COR-L47 (cell line): ENCODE results near the gene MAPKAPK3.

ENCODE experiments used
- DNase-seq: peaks from one replicate; lab custom pipeline; 2025; lab: John Stamatoyannopoulos, UW

MAPKAPK3 gene

GRCh38 chr3:50609071-50609762 is 7.7 kb upstream of the MAPKAPK3 start:
- no peak for DNase-seq

- no peak for DNase-seq
Observed at GRCh38 chr3:50609763-50610085, 7.2 kb upstream of the MAPKAPK3 start.

GRCh38 chr3:50610181-50610971 is 6.6 kb upstream of the MAPKAPK3 start:
- DNase-seq, result no peak

- no peak for DNase-seq
Observed at GRCh38 chr3:50610992-50611463, 5.9 kb upstream of the MAPKAPK3 start.

GRCh38 chr3:50611464-50612233 is 5.3 kb upstream of the MAPKAPK3 start, which contains the start of gene CISH:
Gene CISH, minus strand, starts transcription at chr3:50611774. Its CDS starts 124 bp downstream, at chr3:50611650.
- DNase-seq, result peak; percentile 65

GRCh38 chr3:50612234-50612882 is 4.6 kb upstream of the MAPKAPK3 start:
- DNase-seq, result no peak

GRCh38 chr3:50612970-50613846 is 3.7 kb upstream of the MAPKAPK3 start:
- DNase-seq, result no peak

- DNase-seq, result no peak
Observed at GRCh38 chr3:50615190-50615589, 1.8 kb upstream of the MAPKAPK3 start.

- peak; percentile 35 for DNase-seq
Observed at GRCh38 chr3:50616003-50616769, 765 bp upstream of the MAPKAPK3 start.

- DNase-seq, result peak; percentile 15
Observed at GRCh38 chr3:50616770-50617095, 218 bp upstream of the MAPKAPK3 start.

GRCh38 chr3:50617911-50618481 is 1.0 kb downstream of the MAPKAPK3 start:
- DNase-seq, result no peak

GRCh38 chr3:50620420-50620819 is 3.5 kb downstream of the MAPKAPK3 start:
- DNase-seq, result no peak

- no peak for DNase-seq
Observed at GRCh38 chr3:50620820-50621219, 3.9 kb downstream of the MAPKAPK3 start.

GRCh38 chr3:50622881-50623280 is 5.9 kb downstream of the MAPKAPK3 start:
- DNase-seq, result no peak

- no peak for DNase-seq
Observed at GRCh38 chr3:50623840-50624474, 7.0 kb downstream of the MAPKAPK3 start.

- no peak for DNase-seq
Observed at GRCh38 chr3:50624634-50625033, 7.7 kb downstream of the MAPKAPK3 start.

- DNase-seq, result no peak
Observed at GRCh38 chr3:50625231-50626182, 8.6 kb downstream of the MAPKAPK3 start.

GRCh38 chr3:50626401-50626800 is 9.4 kb downstream of the MAPKAPK3 start:
- DNase-seq, result no peak
